ENCODE results near the gene ERBB4. TPM values are rescaled to one million over a fixed set of nuclear protein-coding genes. Genes with fewer than 3 reads are reported as not detected.
A peak's percentile ranks its signal among the peaks of the same experiment; 100 is the strongest.

The ERBB4 gene
- total and polyA plus RNA-seq, 2 of the 8 experiments (the other 6 are each of a cell fraction or from before 2014, with no cell fraction given), result 0.34 to 1.3 TPM

DNA sequence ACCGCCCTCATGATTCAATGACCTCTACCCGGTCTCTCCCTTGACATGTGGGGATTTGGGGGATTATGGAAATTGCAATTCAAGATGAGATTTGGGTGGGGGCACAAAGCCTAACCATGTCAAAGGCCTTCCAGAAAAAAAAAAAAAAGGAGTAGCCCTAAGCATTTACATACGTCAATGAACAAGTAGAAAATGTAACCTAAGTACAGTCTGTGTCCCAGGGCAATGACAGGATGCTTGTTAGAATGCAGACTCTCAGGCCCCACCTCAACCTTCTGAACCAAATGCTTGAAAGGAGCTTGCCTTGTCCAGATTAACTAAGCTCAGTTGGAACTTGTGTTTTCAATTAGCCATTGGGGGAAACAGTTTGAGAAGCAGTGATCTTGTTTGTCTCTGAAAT is 1180.1 kb downstream of the ERBB4 start:
- no peaks in the 10 kb centered on the region; a peak in 1 of 7 replicates for H3K27me3 ChIP-seq (replicated peaks in 1 of 4; ENCODE audit: control insufficient read depth in 3 of 4, extremely low read depth in 1 of 4, insufficient read depth in 3 of 4, low read length in 3 of 4)
- H2BK15ac ChIP-seq (ENCODE audit: low read length), result no peak overlapping the region
- no peak overlapping the region for H3K9ac ChIP-seq (replicated peaks in 1 of 4; ENCODE audit: extremely low read depth in 1 of 4, low read depth in 3 of 4, low read length in 3 of 4)
- H2BK12ac ChIP-seq (ENCODE audit: low read depth, low read length), result no peak overlapping the region
- peaks cover 4 to 22% (median 9%) of the 10 kb centered on the region in 4 experiments; a peak in 6 of 7 replicates for H3K4me1 ChIP-seq (replicated peaks in 1 of 4; ENCODE audit: control insufficient read depth in 3 of 4, insufficient read depth in 4 of 4, low read length in 3 of 4)
- H3K14ac ChIP-seq (ENCODE audit: insufficient read length), result no peak overlapping the region
- H3K9me3 ChIP-seq (ENCODE audit: insufficient read depth in 2 of 2, low read depth in 1 of 2, low read length in 1 of 2), result no peaks in the 10 kb centered on the region
- CTCF ChIA-PET (ENCODE audit: partially characterized antibody), result no interaction called here
- H3K56ac ChIP-seq (replicated peaks; ENCODE audit: insufficient read length, low read depth, low read length), result no peak overlapping the region
- H3K27ac ChIP-seq (ENCODE audit: low read depth, low read length), result no peak overlapping the region
- H2BK120ac ChIP-seq (replicated peaks; ENCODE audit: low read depth, low read length), result peak overlapping the region; percentile 79
- H4K91ac ChIP-seq (replicated peaks; ENCODE audit: insufficient read length, low read length), result no peak overlapping the region
- no peak for TF ChIP-seq CBX5 (IDR thresholded peaks at IDR 0.05; ENCODE audit: low read depth, low read length)
- no peak for TF ChIP-seq RNF2 (IDR thresholded peaks at IDR 0.05; ENCODE audit: borderline replicate concordance, low read depth, low read length, missing control alignments, poor library complexity, severe bottlenecking)
- no peak for TF ChIP-seq EGR1 (IDR thresholded peaks at IDR 0.05; ENCODE audit: borderline replicate concordance, low read depth, low read length)
- no peak for TF ChIP-seq BCL11A (IDR thresholded peaks at IDR 0.05; ENCODE audit: low read depth in 2 of 2, low read length in 2 of 2)
- TF ChIP-seq TBP (IDR thresholded peaks at IDR 0.05; ENCODE audit: low read depth, low read length), result no peak
- no peak overlapping the region for H2AK5ac ChIP-seq (ENCODE audit: low read depth, low read length)
- no peak overlapping the region for H2BK5ac ChIP-seq (ENCODE audit: low read depth, low read length)
- H2AFZ ChIP-seq (ENCODE audit: low read length), result no peak overlapping the region
- no peak overlapping the region for H4K8ac ChIP-seq (ENCODE audit: extremely low read depth, insufficient read depth, low read length)
- no peaks in the 10 kb centered on the region for H3K23me2 ChIP-seq (ENCODE audit: low read depth, low read length)
- no peak overlapping the region for H4K5ac ChIP-seq (ENCODE audit: insufficient read length, low read depth, low read length)
- WGBS, 2 experiments (ENCODE audit: extremely low coverage in 1 of 2, insufficient coverage in 1 of 2, insufficient read length in 1 of 2, insufficient replicate concordance in 2 of 2, low coverage in 1 of 2, low lambda C conversion rate in 2 of 2, missing lambda C conversion rate in 1 of 2), result 77% methylated on average over 2 of the region's 3 CpGs; no CpG with 5 or more reads in 1 of the 2 experiments
- FAIRE-seq (no peak), DNase-seq (ENCODE audit: low read depth in 1 of 2, low spot score in 2 of 2) (no peak)
- H3K36me3 ChIP-seq (ENCODE audit: control insufficient read depth in 2 of 4, insufficient read depth in 4 of 4, low read length in 3 of 4), result no peaks in the 10 kb centered on the region
- H4K20me1 ChIP-seq (replicated peaks in 1 of 2; ENCODE audit: control insufficient read depth in 1 of 2, insufficient read depth in 2 of 2, low read length in 2 of 2), result no peaks in the 10 kb centered on the region
- H3K79me2 ChIP-seq (ENCODE audit: control insufficient read depth in 1 of 2, insufficient read depth in 2 of 2, low read length in 2 of 2), result no peaks in the 10 kb centered on the region
- H3K4ac ChIP-seq (replicated peaks; ENCODE audit: insufficient read length, low read depth, low read length), result no peak overlapping the region
- H3K23ac ChIP-seq (ENCODE audit: insufficient read length), result no peak overlapping the region
- no peaks in the 10 kb centered on the region for H3K79me1 ChIP-seq (ENCODE audit: low read depth, low read length)
- POLR2A ChIA-PET (ENCODE audit: partially characterized antibody), result no interaction called here
- no peak overlapping the region for H2BK20ac ChIP-seq (ENCODE audit: low read length)
- no peak overlapping the region for H3K18ac ChIP-seq (ENCODE audit: extremely low read depth, low read length)
- no peak overlapping the region; a peak in 1 of 4 replicates for H3K4me2 ChIP-seq (ENCODE audit: insufficient read depth in 1 of 2, low read depth in 2 of 2, low read length in 2 of 2)
- H3K4me3 ChIP-seq (ENCODE audit: extremely low read depth in 1 of 4, insufficient read depth in 2 of 4, low read depth in 3 of 4, low read length in 4 of 4), result no peak overlapping the region
